Glutamatergic neuron (in vitro differentiated cells): ENCODE results near the gene ATP7B. TPM values are rescaled to one million over a fixed set of nuclear protein-coding genes. Genes with fewer than 3 reads are reported as not detected.

ENCODE experiments used
- DNase-seq: peaks from one replicate; pipeline ENCODE4 v3.0.0; 2022
- H3K27ac Mint-ChIP-seq: one replicate; pipeline ENCODE4 v1.8.0; 2020; ENCODE audit warnings: mild to moderate bottlenecking, mixed read lengths, inconsistent platforms; ENCODE audit not compliant: unreplicated experiment
- H3K27me3 Mint-ChIP-seq: one replicate; pipeline ENCODE4 v1.8.0; 2020; ENCODE audit warnings: mild to moderate bottlenecking, moderate library complexity, mixed read lengths, inconsistent platforms; ENCODE audit not compliant: unreplicated experiment
- H3K36me3 Mint-ChIP-seq: one replicate; pipeline ENCODE4 v1.8.0; 2020; ENCODE audit warnings: mild to moderate bottlenecking, mixed read lengths, inconsistent platforms; ENCODE audit not compliant: unreplicated experiment
- H3K4me1 Mint-ChIP-seq: one replicate; pipeline ENCODE4 v1.8.0; 2020; ENCODE audit warnings: mild to moderate bottlenecking, low read depth, mixed read lengths, inconsistent platforms; ENCODE audit not compliant: unreplicated experiment
- H3K4me3 Mint-ChIP-seq: one replicate; pipeline ENCODE4 v1.8.0; 2020; ENCODE audit warnings: mild to moderate bottlenecking, mixed read lengths, inconsistent platforms; ENCODE audit not compliant: unreplicated experiment
- H3K9me3 Mint-ChIP-seq: one replicate; pipeline ENCODE4 v1.8.0; 2020; ENCODE audit warnings: mild to moderate bottlenecking, moderate library complexity, mixed read lengths, inconsistent platforms; ENCODE audit not compliant: unreplicated experiment
- total RNA-seq: library from RNA; stranded (reverse); fragmentation: NEBNext Ultra II Directional; extraction: Animal tissue kit (Norgen Biotek cat#: 25700); gene quantifications from one replicate; pipeline ENCODE4 v1.2.1, GENCODE V29; 2021; ENCODE audit not compliant: unreplicated experiment
- TF ChIP-seq, protein P1 (sequence below): fragments of 200-600 bp; sonication (generic); IDR thresholded peaks from one replicate; pipeline ENCODE4 v1.5.0; 2021; ENCODE audit not compliant: partially characterized antibody, unreplicated experiment

Gene ATP7B
- total RNA-seq, 1 donor from 2014 or later, result 17.4 TPM

DNA sequence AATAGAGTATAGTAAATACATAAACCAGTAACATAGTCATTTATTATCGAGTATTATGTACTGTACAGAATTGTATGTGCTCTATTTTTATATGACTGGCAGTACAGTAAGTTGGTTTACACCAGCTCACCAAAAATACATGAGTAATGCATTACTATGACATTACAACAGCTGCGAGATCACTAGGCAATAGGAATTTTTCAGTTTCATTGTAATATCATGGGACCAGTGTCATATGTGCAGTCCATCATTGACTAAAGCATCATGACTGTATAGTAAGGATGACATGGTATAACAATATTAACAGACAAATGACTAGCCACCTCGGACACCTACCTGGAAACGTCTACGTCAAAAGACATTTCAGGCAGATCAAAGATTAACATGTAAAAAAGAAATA is 33.6 kb downstream of the ATP7B start:
- H3K9me3 Mint-ChIP-seq, result no peaks in the 10 kb centered on the region
- DNase-seq, result no peak
- H3K27me3 Mint-ChIP-seq, result no peaks in the 10 kb centered on the region
- no peak overlapping the region for H3K27ac Mint-ChIP-seq
- no peaks in the 10 kb centered on the region for H3K36me3 Mint-ChIP-seq
- no peak overlapping the region for H3K4me3 Mint-ChIP-seq
- TF ChIP-seq, protein P1, sequence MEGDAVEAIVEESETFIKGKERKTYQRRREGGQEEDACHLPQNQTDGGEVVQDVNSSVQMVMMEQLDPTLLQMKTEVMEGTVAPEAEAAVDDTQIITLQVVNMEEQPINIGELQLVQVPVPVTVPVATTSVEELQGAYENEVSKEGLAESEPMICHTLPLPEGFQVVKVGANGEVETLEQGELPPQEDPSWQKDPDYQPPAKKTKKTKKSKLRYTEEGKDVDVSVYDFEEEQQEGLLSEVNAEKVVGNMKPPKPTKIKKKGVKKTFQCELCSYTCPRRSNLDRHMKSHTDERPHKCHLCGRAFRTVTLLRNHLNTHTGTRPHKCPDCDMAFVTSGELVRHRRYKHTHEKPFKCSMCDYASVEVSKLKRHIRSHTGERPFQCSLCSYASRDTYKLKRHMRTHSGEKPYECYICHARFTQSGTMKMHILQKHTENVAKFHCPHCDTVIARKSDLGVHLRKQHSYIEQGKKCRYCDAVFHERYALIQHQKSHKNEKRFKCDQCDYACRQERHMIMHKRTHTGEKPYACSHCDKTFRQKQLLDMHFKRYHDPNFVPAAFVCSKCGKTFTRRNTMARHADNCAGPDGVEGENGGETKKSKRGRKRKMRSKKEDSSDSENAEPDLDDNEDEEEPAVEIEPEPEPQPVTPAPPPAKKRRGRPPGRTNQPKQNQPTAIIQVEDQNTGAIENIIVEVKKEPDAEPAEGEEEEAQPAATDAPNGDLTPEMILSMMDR, result no peak
- H3K4me1 Mint-ChIP-seq, result no peaks in the 10 kb centered on the region

DNA sequence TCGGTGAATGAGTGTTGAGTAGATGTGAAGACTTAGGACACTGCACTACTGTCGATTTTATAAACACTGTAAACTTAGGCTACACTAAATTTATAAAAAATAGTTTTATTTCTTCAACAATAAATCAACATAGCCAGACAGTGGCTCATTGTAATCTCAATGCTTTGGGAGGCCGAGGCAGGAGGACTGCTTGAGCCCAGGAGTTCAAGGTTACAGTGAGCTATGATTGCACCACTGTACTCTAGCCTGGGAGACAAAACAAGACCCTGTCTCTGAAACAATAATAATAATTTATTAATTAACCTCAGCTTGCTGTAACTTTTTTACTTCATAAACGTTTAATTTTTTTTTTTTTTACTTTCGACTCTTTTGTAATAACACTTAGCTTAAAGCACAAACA is 34.4 kb downstream of the ATP7B start:
- no peaks in the 10 kb centered on the region for H3K27me3 Mint-ChIP-seq
- no peak overlapping the region for H3K27ac Mint-ChIP-seq
- TF ChIP-seq, protein P1, result no peak
- no peak for DNase-seq
- peaks cover 5% of the 10 kb centered on the region for H3K36me3 Mint-ChIP-seq
- H3K4me1 Mint-ChIP-seq, result no peaks in the 10 kb centered on the region
- no peaks in the 10 kb centered on the region for H3K9me3 Mint-ChIP-seq
- H3K4me3 Mint-ChIP-seq, result no peak overlapping the region

DNA sequence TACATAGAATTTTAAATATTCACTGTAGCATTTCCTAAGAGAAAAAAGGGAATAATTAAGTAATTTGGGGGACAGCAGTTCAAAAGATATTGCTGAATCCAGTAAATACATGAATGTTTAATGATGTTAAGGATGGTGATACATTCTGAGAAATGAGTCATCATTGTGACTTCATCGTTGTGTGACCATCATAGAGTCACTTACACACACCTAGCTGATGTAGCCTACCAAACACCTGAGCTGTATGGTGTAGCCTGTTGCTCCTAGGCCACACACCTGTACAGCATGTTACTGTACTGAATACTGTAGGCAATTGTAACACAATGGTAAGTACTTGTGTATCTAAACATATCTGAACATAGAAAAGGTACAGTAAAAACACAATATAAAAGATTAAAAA is 34.8 kb downstream of the ATP7B start:
- Mint-ChIP-seq H3K4me1 (no peaks in the 10 kb centered on the region), H3K27me3 (no peaks in the 10 kb centered on the region), H3K4me3 (no peak overlapping the region), H3K36me3 (peaks cover 5% of the 10 kb centered on the region), H3K27ac (no peak overlapping the region), H3K9me3 (no peaks in the 10 kb centered on the region)
- TF ChIP-seq, protein P1, result no peak
- no peak for DNase-seq

DNA sequence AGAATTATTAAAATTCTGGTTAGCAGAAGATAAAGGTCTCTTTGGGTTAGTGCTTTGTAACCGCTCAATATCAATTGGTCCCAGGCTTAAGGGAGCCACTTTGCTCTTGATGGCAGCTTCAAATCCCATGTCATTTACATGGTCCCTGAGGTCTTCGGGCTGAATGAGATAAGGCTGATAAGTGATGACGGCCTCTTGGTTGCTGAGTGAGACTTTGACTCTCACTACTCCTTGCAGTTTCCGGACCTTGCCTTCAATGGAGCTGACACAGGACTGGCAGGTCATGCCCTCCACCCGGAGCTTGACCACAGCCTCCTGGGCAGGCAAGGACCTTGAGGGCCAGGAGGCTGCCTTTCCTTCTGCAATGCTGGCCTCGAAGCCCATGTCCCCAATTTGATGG is 36.8 kb downstream of the ATP7B start:
- TF ChIP-seq, protein P1, result no peak
- Mint-ChIP-seq H3K4me1 (no peaks in the 10 kb centered on the region), H3K27ac (no peak overlapping the region), H3K36me3 (peaks cover 5% of the 10 kb centered on the region), H3K27me3 (no peaks in the 10 kb centered on the region), H3K9me3 (no peaks in the 10 kb centered on the region), H3K4me3 (no peak overlapping the region)
- no peak for DNase-seq

DNA sequence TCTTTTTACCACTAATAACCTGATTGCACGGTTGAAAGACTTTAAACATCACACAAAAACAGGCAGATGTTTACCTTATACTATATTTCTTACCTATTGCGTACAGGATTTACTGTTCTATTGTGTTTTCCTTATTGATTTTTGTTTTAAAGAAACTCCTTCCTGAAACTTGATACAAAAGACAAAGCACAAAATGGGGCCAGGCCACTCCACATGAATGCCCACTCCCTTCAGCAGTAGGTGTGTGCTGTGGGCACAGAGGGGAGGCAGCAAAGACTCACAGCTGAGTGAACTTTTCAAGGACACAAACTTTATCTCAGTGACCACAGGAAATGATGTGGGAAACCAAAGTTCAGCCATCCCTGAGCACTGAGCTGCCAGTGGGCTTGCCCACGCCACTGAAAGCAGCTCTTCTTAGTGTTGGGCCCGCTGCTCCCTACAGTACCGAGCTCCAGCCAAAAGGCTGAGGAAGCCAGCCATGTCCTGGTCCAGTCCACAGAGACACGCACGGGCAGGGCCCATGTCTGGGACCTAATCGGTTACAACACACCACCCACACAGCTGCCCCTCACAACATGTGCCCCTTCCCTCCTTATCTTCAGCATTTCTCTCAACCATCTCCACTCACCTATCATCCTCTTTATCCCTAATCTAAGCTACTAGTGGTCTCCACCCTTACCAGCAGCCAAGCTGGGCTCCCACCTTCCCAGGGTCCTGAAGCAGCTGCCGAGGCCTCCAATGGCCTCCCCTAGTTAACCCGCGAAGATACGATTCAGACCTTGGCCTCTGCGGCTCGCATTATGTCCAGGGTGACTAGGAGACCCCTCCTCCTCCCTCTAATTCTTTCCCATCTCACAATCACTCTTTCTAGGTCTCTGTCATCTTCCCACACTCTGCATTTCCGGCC is 39.5 kb downstream of the ATP7B start:
- TF ChIP-seq, protein P1, result no peak
- Mint-ChIP-seq H3K4me3 (no peak overlapping the region), H3K27me3 (no peaks in the 10 kb centered on the region), H3K27ac (no peak overlapping the region), H3K4me1 (no peaks in the 10 kb centered on the region), H3K36me3 (peaks cover 5% of the 10 kb centered on the region), H3K9me3 (no peaks in the 10 kb centered on the region)
- no peak for DNase-seq
